OCI-LY7 (cell line): ENCODE results near the gene YBX1. TPM values are rescaled to one million over a fixed set of nuclear protein-coding genes. Genes with fewer than 3 reads are reported as not detected.
"Not testable (repeated sequence)": the region's sequence is repeated elsewhere in the genome, so short reads cannot be mapped to it uniquely, and the experiment has no call there.

ENCODE experiments used
- BruUV-seq: library from RNA; stranded (reverse); fragments of 400-500 nt; replicated peaks from 2 replicates; lab custom pipeline; 2021; lab: Mats Ljungman, UMichigan
- CTCF ChIA-PET: fragments of 300-600 bp; sonication (Branson Sonifier 250); formaldehyde crosslinking; loops from one replicate; lab custom pipeline; 2022; ENCODE audit warnings: antibody characterized with exemption; ENCODE audit not compliant: unreplicated experiment; lab: Charles Lee
- POLR2A ChIA-PET: fragments of 300-600 bp; sonication (Branson Sonifier 250); formaldehyde crosslinking; loops from one replicate; lab custom pipeline; 2022; ENCODE audit warnings: antibody characterized with exemption; lab: Charles Lee
- DNase-seq: peaks from one replicate; pipeline ENCODE4 v3.0.0-alpha.2; 2015; ENCODE audit warnings: low spot score
- H2AFZ ChIP-seq: fragments of 200-600 bp; sonication (generic), shearing (Covaris generic); 2 replicates; pipeline ENCODE4 v1.6.1; 2014; ENCODE audit warnings: mild to moderate bottlenecking, antibody characterized with exemption, low read length, moderate library complexity
- H3K27ac ChIP-seq: fragments of 200-600 bp; sonication (generic); 2 replicates; pipeline ENCODE4 v1.5.1; 2014; ENCODE audit warnings: mixed run types, low read depth, mild to moderate bottlenecking, moderate library complexity, low read length, inconsistent platforms; ENCODE audit not compliant: poor library complexity, severe bottlenecking
- H3K36me3 ChIP-seq: fragments of 200-600 bp; sonication (generic); 2 replicates; pipeline ENCODE4 v1.6.1; 2014; ENCODE audit warnings: mild to moderate bottlenecking, antibody characterized with exemption, low read length, moderate library complexity, mixed read lengths; ENCODE audit not compliant: insufficient read depth
- H3K4me1 ChIP-seq: fragments of 200-600 bp; sonication (generic); 2 replicates; pipeline ENCODE4 v1.5.1; 2014; ENCODE audit warnings: mild to moderate bottlenecking, low read length; ENCODE audit not compliant: insufficient read depth, poor library complexity, severe bottlenecking
- H3K4me2 ChIP-seq: fragments of 200-600 bp; sonication (generic); 2 replicates; pipeline ENCODE4 v1.6.1; 2014; ENCODE audit warnings: mild to moderate bottlenecking, low read length
- H3K4me3 ChIP-seq: fragments of 200-600 bp; sonication (generic); 2 replicates; pipeline ENCODE4 v1.5.1; 2014; ENCODE audit warnings: mild to moderate bottlenecking, low read depth, low read length; ENCODE audit not compliant: poor library complexity, severe bottlenecking
- H3K79me2 ChIP-seq: fragments of 200-600 bp; sonication (generic); 2 replicates; pipeline ENCODE4 v1.6.1; 2016; ENCODE audit warnings: low read depth, mild to moderate bottlenecking, low read length, moderate library complexity, mixed read lengths; ENCODE audit not compliant: insufficient read depth
- H3K9me2 ChIP-seq: fragments of 200-600 bp; sonication (generic); 2 replicates; pipeline ENCODE4 v1.6.1; 2016; ENCODE audit warnings: mild to moderate bottlenecking, low read length, mixed read lengths; ENCODE audit not compliant: insufficient read depth
- H3K9me3 ChIP-seq: fragments of 200-600 bp; sonication (generic); 2 replicates; pipeline ENCODE4 v1.6.1; 2014; ENCODE audit warnings: mild to moderate bottlenecking, mixed run types, low read length, mixed read lengths
- H4K20me1 ChIP-seq: fragments of 200-600 bp; sonication (generic); 2 replicates; pipeline ENCODE4 v1.6.1; 2014; ENCODE audit warnings: mild to moderate bottlenecking, antibody characterized with exemption, low read length, moderate library complexity, mixed read lengths; ENCODE audit not compliant: insufficient read depth
- EZH2phosphoT487 ChIP-seq: fragments of 200-600 bp; sonication (generic); IDR thresholded peaks from 2 replicates; pipeline ENCODE4 v1.6.1; 2018; ENCODE audit warnings: low read depth, borderline replicate concordance, mild to moderate bottlenecking, mixed run types, antibody characterized with exemption, low read length, moderate library complexity, mixed read lengths
- intact Hi-C: fragments of 100-400 bp; cut with micrococcal nuclease; formaldehyde crosslinking; loops from one replicate; pipeline ENCODE4 v1.10.0; 2022; ENCODE audit not compliant: unreplicated experiment
- total RNA-seq, 2 experiments: library from RNA; depleted of rRNA in 1 of 2; stranded (reverse); fragments of >200 nt in 1 of 2; shearing (Covaris generic) in 1 of 2; gene quantifications; 2 replicates each; pipeline ENCODE4 v1.2.3, GENCODE V29; 2014 to 2022
- TF ChIP-seq, protein P1 (sequence below): fragments of 200-600 bp; sonication (generic); conservative IDR thresholded peaks from 2 replicates; pipeline ENCODE4 v1.5.1; 2014; ENCODE audit warnings: mild to moderate bottlenecking, antibody characterized with exemption, low read length, moderate library complexity, mixed read lengths

YBX1 gene
- total RNA-seq, 2 experiments from 2014 or later: 750 to 956 TPM

DNA sequence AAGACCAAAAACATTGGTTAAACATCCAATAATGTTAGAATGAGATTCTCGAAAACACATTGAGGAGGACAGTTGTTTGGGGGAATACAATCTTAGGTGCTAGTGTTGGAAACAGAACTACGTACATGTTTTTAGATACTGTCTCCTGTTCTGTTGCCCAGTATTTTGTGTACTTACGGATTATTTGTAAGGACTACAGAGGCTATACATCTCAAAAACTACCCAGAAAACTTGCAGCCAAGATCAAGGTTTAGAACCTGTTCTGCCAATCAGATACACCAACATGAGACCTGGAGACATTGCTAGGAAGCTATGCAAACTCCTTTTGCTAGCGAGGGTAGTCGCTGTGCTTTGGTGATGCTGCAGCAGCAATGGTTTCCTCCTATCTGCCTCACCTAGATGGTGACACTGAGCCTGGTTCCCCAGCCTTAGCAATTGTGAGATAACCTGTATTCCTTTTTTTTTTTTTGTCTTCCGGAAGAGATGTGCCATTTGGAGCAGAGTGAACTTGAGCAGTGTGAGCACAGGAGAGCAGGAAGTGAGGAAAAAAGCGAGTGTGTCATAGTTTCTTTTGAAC is 21.8 kb downstream of the YBX1 start:
- ChIA-PET CTCF (no interaction called here), POLR2A (no interaction called here)
- Histone ChIP-seq H4K20me1 (peaks cover 7% of the 10 kb centered on the region; the same call in 1 of the 2 replicates), H3K9me3 (no peaks in the 10 kb centered on the region), H3K4me1 (no peaks in the 10 kb centered on the region), H3K36me3 (peaks cover 99% of the 10 kb centered on the region), H3K9me2 (no peaks in the 10 kb centered on the region), H3K4me3 (no peak overlapping the region), H3K27ac (no peak overlapping the region), H3K79me2 (peaks cover 24% of the 10 kb centered on the region; the same call in 1 of the 2 replicates), H2AFZ (no peak overlapping the region), H3K4me2 (no peak overlapping the region)
- no TSS peak for BruUV-seq
- intact Hi-C loops: no loop called here
- no peak for DNase-seq
- no peak for TF ChIP-seq EZH2phosphoT487
- TF ChIP-seq, protein P1, sequence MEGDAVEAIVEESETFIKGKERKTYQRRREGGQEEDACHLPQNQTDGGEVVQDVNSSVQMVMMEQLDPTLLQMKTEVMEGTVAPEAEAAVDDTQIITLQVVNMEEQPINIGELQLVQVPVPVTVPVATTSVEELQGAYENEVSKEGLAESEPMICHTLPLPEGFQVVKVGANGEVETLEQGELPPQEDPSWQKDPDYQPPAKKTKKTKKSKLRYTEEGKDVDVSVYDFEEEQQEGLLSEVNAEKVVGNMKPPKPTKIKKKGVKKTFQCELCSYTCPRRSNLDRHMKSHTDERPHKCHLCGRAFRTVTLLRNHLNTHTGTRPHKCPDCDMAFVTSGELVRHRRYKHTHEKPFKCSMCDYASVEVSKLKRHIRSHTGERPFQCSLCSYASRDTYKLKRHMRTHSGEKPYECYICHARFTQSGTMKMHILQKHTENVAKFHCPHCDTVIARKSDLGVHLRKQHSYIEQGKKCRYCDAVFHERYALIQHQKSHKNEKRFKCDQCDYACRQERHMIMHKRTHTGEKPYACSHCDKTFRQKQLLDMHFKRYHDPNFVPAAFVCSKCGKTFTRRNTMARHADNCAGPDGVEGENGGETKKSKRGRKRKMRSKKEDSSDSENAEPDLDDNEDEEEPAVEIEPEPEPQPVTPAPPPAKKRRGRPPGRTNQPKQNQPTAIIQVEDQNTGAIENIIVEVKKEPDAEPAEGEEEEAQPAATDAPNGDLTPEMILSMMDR: no peak

DNA sequence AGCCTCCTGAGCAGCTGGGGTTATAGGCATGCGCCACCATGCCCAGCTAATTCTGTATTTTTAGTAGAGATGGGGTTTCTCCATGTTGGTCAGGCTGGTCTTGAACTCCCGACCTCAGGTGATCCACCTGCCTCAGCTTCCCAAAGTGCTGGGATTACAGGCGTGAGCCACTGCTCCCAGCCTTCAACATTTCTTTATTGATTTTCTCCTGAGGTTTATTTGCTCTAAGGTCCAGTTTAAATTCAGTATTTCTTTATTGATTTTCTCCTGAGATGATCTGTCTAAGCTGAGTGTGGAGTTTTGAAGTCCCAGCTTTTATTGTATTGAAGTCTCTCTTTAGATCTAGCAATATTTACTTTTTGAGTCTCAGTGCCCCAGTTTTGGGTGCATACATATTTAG is 30.6 kb downstream of the YBX1 start:
- POLR2A ChIA-PET: interaction anchor here (0.5 to 0.7 kb wide), 2 partner anchors 230 to 1718 kb away, joined by 3 read pairs; no protein-coding TSS in a partner anchor
- CTCF ChIA-PET, intact Hi-C loops, H3K4me1 ChIP-seq, H2AFZ ChIP-seq, DNase-seq, H3K4me2 ChIP-seq, H3K9me2 ChIP-seq, H3K27ac ChIP-seq, H4K20me1 ChIP-seq, H3K4me3 ChIP-seq, BruUV-seq: not testable (repeated sequence)
- Histone ChIP-seq H3K79me2 (peaks cover 33% of the 10 kb centered on the region; the same call in 1 of the 2 replicates), H3K9me3 (peaks cover 16% of the 10 kb centered on the region), H3K36me3 (peaks cover 97% of the 10 kb centered on the region)

DNA sequence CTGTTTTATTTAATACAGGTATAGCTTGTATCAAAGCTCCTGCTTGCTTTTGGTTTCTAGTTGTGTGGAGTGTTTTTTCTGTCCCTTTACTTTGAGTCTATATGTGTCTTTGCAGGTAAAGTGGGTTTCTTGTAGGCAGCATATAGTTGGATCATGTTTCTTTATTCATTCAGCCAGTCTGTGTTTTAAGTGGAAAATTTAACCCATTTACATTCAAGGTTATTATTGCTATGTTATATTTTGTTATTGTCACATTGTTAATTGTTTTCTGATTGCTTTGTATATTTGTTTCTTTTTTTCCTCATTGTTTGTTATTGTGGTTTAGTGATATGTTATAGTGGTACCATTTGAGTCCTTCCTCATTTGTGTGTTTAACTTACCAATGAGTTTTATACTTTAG is 31.1 kb downstream of the YBX1 start:
- Histone ChIP-seq H3K9me2 (no peaks in the 10 kb centered on the region), H3K36me3 (peaks cover 97% of the 10 kb centered on the region), H3K4me1 (no peaks in the 10 kb centered on the region), H3K27ac (no peak overlapping the region), H3K9me3 (peaks cover 16% of the 10 kb centered on the region), H3K4me3 (no peak overlapping the region), H3K79me2 (peaks cover 33% of the 10 kb centered on the region; the same call in 1 of the 2 replicates), H4K20me1 (no peaks in the 10 kb centered on the region), H2AFZ (no peak overlapping the region), H3K4me2 (no peak overlapping the region)
- TF ChIP-seq EZH2phosphoT487: no peak
- TF ChIP-seq, protein P1: no peak
- POLR2A ChIA-PET: interaction anchor here (0.7 kb wide), 1 partner anchor 231 kb away, joined by 3 read pairs; no protein-coding TSS in a partner anchor
- DNase-seq: no peak
- BruUV-seq: no TSS peak
- intact Hi-C loops: no loop called here
- CTCF ChIA-PET: no interaction called here

DNA sequence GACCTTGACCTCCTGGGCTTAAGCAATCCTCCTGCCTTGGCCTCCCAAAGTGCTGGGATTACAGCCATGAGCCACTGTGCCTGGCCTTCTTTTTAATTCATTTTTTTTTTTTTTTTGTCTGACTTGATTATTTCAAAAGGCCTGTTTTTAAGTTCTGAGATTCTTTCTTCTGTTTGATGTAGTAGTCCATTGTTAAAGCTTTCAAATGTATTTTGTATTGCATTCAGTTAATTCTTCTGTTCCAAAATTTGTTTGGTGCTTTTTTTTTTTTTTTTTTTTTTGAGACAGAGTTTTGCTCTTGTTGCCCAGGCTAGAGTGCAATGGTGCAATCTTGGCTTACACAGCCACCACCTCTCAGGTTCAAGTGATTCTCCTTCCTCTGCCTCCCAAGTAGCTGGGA is 32.2 kb downstream of the YBX1 start:
- BruUV-seq, CTCF ChIA-PET, H3K4me1 ChIP-seq, H3K4me3 ChIP-seq, H2AFZ ChIP-seq, intact Hi-C loops, H3K9me2 ChIP-seq, H3K27ac ChIP-seq, H4K20me1 ChIP-seq, H3K4me2 ChIP-seq: not testable (repeated sequence)
- POLR2A ChIA-PET: interaction anchor here (0.7 to 0.8 kb wide), 3 partner anchors 12 to 218 kb away, joined by 3 to 4 read pairs (median 4); no protein-coding TSS in a partner anchor
- peaks cover 33% of the 10 kb centered on the region; the same call in 1 of the 2 replicates for H3K79me2 ChIP-seq
- H3K36me3 ChIP-seq: peaks cover 97% of the 10 kb centered on the region
- peak; percentile 24 for DNase-seq
- H3K9me3 ChIP-seq: peaks cover 16% of the 10 kb centered on the region
